ENCODE results near the gene PBX4.

Gene PBX4

GRCh38 chr19:19570571-19570970 is 47.9 kb downstream of the PBX4 start:
- no peak overlapping the region for H3K4me3 ChIP-seq (ENCODE audit: low read depth, low read length)
- DNase-seq (ENCODE audit: low read depth): no peak
- no peak for TF ChIP-seq POLR2A (IDR thresholded peaks at IDR 0.05; ENCODE audit: extremely low read depth, insufficient read length)
- no peak for TF ChIP-seq CTCF (IDR thresholded peaks at IDR 0.05; ENCODE audit: low read depth, low read length)
- TF ChIP-seq MAX (IDR thresholded peaks at IDR 0.05; ENCODE audit: low read depth, low read length): no peak
- TF ChIP-seq MYC (IDR thresholded peaks at IDR 0.05; ENCODE audit: low read depth, low read length): no peak

GRCh38 chr19:19568802-19569756 is 49.4 kb downstream of the PBX4 start:
- TF ChIP-seq MYC (IDR thresholded peaks at IDR 0.05; ENCODE audit: low read depth, low read length): no peak
- no peak for TF ChIP-seq POLR2A (IDR thresholded peaks at IDR 0.05; ENCODE audit: extremely low read depth, insufficient read length)
- TF ChIP-seq CTCF (IDR thresholded peaks at IDR 0.05; ENCODE audit: low read depth, low read length): no peak
- no peak for TF ChIP-seq MAX (IDR thresholded peaks at IDR 0.05; ENCODE audit: low read depth, low read length)
- no peak for DNase-seq (ENCODE audit: low read depth)

GRCh38 chr19:19567391-19567790 is 51.1 kb downstream of the PBX4 start:
- DNase-seq (ENCODE audit: low read depth): no peak
- TF ChIP-seq MYC (IDR thresholded peaks at IDR 0.05; ENCODE audit: low read depth, low read length): no peak
- no peak for TF ChIP-seq MAX (IDR thresholded peaks at IDR 0.05; ENCODE audit: low read depth, low read length)
- no peak for TF ChIP-seq POLR2A (IDR thresholded peaks at IDR 0.05; ENCODE audit: extremely low read depth, insufficient read length)
- TF ChIP-seq CTCF (IDR thresholded peaks at IDR 0.05; ENCODE audit: low read depth, low read length): no peak
- no peak overlapping the region for H3K4me3 ChIP-seq (ENCODE audit: low read depth, low read length)

More at GRCh38 chr19:19568802-19569756, 49.4 kb downstream of the PBX4 start:
- no peak overlapping the region for H3K4me3 ChIP-seq (ENCODE audit: low read depth, low read length)

- H3K4me3 ChIP-seq (ENCODE audit: low read depth, low read length): no peak overlapping the region
- TF ChIP-seq MAX (IDR thresholded peaks at IDR 0.05; ENCODE audit: low read depth, low read length): no peak
- TF ChIP-seq CTCF (IDR thresholded peaks at IDR 0.05; ENCODE audit: low read depth, low read length): no peak
- DNase-seq (ENCODE audit: low read depth): no peak
Observed at GRCh38 chr19:19566306-19566705, 52.2 kb downstream of the PBX4 start.

GRCh38 chr19:19563348-19563848 is 55.1 kb downstream of the PBX4 start:
- no peak for TF ChIP-seq POLR2A (IDR thresholded peaks at IDR 0.05; ENCODE audit: extremely low read depth, insufficient read length)
- TF ChIP-seq CTCF (IDR thresholded peaks at IDR 0.05; ENCODE audit: low read depth, low read length): no peak
- no peak for TF ChIP-seq MAX (IDR thresholded peaks at IDR 0.05; ENCODE audit: low read depth, low read length)
- TF ChIP-seq MYC (IDR thresholded peaks at IDR 0.05; ENCODE audit: low read depth, low read length): no peak

More at GRCh38 chr19:19563348-19563848, 55.1 kb downstream of the PBX4 start:
- H3K4me3 ChIP-seq (ENCODE audit: low read depth, low read length): no peak overlapping the region
- no peak for DNase-seq (ENCODE audit: low read depth)

All from NB4 (cell line).